Measurements from ENCODE around the gene STK4. TPM values are rescaled to one million over a fixed set of nuclear protein-coding genes. Genes with fewer than 3 reads are reported as not detected.

Gene STK4
- total RNA-seq, 2 experiments from 2014 or later, result 265 to 277 TPM

DNA sequence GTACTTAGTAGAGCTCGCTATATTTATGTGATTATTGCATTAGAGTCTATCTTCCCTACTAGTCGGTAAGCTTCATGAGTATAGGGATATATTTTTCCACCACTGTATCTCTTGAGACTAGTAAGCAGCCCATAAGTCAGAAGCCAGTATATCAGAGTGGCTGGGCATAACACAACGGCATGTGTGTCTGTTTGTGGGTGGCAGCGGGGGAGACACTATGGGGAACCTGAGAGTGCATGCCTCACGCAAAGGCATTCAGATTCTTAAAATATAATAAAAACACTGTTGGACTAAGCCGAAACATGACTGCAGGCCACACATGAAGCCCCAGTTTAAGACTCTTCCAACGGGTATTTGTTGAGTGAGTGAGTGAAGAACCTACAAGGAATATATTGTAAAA, 126.6 kb downstream of the STK4 start:
- Histone ChIP-seq H3K36me3 (ENCODE audit: insufficient read depth, low read length) (peaks cover 6% of the 10 kb centered on the region), H3K4me1 (ENCODE audit: insufficient read depth, low read length) (peaks cover 5% of the 10 kb centered on the region), H3K27me3 (ENCODE audit: control insufficient read depth in 1 of 2, insufficient read depth in 2 of 2, low read length in 2 of 2) (peaks cover 14 to 16% of the 10 kb centered on the region in 2 experiments), H3K27ac (ENCODE audit: low read depth in 1 of 2, low read length in 2 of 2) (no peak overlapping the region), H3K9me3 (ENCODE audit: control insufficient read depth in 1 of 2, insufficient read depth in 1 of 2, low read length in 2 of 2) (peaks cover 0 to 4% of the 10 kb centered on the region in 2 experiments), H3K4me3 (ENCODE audit: low read length) (no peak overlapping the region)
- ATAC-seq (ENCODE audit: poor library complexity), result no peak
- H3K36me3 Mint-ChIP-seq (ENCODE audit: low read depth), result peaks cover 16% of the 10 kb centered on the region
- CTCF ChIA-PET, result no interaction called here
- H3K27me3 Mint-ChIP-seq, result peaks cover 20% of the 10 kb centered on the region
- intact Hi-C loops (cut with DNase I, micrococcal nuclease), result loop anchor here (5.0 kb wide), 3 partner anchors 81 to 406 kb away; partner anchors contain the start of gene PABPC1L (in 1 of the 2)
- H3K4me1 Mint-ChIP-seq (ENCODE audit: low read depth), result peaks cover 11% of the 10 kb centered on the region
- TF ChIP-seq, protein P1, sequence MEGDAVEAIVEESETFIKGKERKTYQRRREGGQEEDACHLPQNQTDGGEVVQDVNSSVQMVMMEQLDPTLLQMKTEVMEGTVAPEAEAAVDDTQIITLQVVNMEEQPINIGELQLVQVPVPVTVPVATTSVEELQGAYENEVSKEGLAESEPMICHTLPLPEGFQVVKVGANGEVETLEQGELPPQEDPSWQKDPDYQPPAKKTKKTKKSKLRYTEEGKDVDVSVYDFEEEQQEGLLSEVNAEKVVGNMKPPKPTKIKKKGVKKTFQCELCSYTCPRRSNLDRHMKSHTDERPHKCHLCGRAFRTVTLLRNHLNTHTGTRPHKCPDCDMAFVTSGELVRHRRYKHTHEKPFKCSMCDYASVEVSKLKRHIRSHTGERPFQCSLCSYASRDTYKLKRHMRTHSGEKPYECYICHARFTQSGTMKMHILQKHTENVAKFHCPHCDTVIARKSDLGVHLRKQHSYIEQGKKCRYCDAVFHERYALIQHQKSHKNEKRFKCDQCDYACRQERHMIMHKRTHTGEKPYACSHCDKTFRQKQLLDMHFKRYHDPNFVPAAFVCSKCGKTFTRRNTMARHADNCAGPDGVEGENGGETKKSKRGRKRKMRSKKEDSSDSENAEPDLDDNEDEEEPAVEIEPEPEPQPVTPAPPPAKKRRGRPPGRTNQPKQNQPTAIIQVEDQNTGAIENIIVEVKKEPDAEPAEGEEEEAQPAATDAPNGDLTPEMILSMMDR (IDR thresholded peaks at IDR 0.05), result no peak
- DNase-seq, result no peak
- H3K27ac Mint-ChIP-seq, result no peak overlapping the region
- H3K9me3 Mint-ChIP-seq, result no peaks in the 10 kb centered on the region
- H3K4me3 Mint-ChIP-seq, result no peak overlapping the region
- POLR2A ChIA-PET, result no interaction called here

DNA sequence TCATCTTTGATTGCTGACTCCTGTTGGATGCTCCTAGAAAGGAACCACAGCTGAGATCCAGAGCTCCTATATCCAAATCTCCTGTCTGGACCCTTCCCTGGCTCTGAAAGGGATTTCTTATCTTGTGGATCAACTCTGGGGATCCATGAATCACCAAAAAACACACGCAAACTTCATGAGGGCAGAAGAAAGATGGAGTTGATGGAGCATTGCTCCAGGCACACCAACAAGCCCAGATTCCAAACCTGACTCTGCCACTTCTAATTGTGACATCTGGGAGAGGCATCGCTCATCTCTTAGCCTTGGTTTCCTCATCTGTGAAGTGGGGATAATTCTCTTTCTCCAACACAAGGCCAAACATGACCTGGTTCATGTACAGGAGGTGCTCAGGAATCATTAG, 127.9 kb downstream of the STK4 start:
- intact Hi-C loops (cut with DNase I, micrococcal nuclease), result loop anchor here (5.0 kb wide), 3 partner anchors 82 to 407 kb away; partner anchors contain the start of gene PABPC1L (in 1 of the 2)
- Mint-ChIP-seq H3K4me1 (ENCODE audit: low read depth) (peaks cover 16% of the 10 kb centered on the region), H3K4me3 (no peak overlapping the region), H3K36me3 (ENCODE audit: low read depth) (peaks cover 8% of the 10 kb centered on the region), H3K27ac (no peak overlapping the region), H3K9me3 (no peaks in the 10 kb centered on the region), H3K27me3 (peaks cover 28% of the 10 kb centered on the region)
- ChIA-PET POLR2A (interaction anchor here (0.6 to 1.6 kb wide), 2 partner anchors 11 to 49 kb away, joined by 3 to 10 read pairs; no protein-coding TSS in a partner anchor), CTCF (interaction anchor here (0.5 to 5.0 kb wide), 4 partner anchors 28 to 113 kb away, joined by 3 to 37 read pairs (median 18); no protein-coding TSS in a partner anchor)
- Histone ChIP-seq H3K36me3 (ENCODE audit: insufficient read depth, low read length) (peaks cover 6% of the 10 kb centered on the region), H3K27ac (ENCODE audit: low read depth in 1 of 2, low read length in 2 of 2) (no peak overlapping the region), H3K4me1 (ENCODE audit: insufficient read depth, low read length) (peaks cover 9% of the 10 kb centered on the region), H3K27me3 (ENCODE audit: control insufficient read depth in 1 of 2, insufficient read depth in 2 of 2, low read length in 2 of 2) (peaks cover 21 to 26% of the 10 kb centered on the region in 2 experiments), H3K4me3 (ENCODE audit: low read length) (no peak overlapping the region), H3K9me3 (ENCODE audit: control insufficient read depth in 1 of 2, insufficient read depth in 1 of 2, low read length in 2 of 2) (peaks cover 0 to 7% of the 10 kb centered on the region in 2 experiments)
- DNase-seq (no peak), ATAC-seq (ENCODE audit: poor library complexity) (no peak)
- TF ChIP-seq, protein P1 (IDR thresholded peaks at IDR 0.05), result no peak

DNA sequence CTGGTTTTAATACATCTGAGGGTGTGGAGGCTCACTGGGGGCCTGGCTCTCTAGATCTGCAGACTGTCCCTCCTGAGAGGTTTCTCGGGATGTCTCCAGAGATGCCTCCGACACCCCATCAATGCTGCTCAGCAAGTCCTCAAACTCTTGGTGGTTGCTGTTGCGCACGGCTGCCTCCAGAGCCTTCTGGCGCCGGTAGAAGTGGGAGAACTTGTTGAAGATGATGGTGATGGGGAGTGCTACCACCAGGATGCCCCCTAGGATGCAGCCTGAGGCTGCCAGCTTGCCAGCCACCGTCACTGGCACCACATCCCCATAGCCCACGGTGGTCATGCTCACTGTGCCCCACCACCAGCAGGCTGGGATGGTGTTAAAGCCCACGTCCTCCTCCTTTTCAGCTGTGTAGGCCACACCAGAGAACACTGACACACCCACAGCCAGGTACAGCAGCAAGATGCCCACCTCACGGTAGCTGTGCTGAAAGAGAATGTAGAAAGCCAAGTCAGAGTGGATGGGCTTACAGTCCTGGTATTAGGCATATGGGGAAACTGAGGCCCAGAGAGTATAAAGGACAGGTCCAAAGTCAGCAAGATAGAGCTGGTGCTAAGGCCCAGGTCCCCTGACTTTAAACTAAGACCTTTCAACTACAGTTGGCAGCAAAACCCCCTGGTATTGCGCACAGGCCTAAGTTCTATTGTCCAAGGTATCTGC, 128.7 kb downstream of the STK4 start:
- peaks cover 9% of the 10 kb centered on the region for H3K4me1 ChIP-seq (ENCODE audit: insufficient read depth, low read length)
- Mint-ChIP-seq H3K27me3 (peaks cover 36% of the 10 kb centered on the region), H3K27ac (no peak overlapping the region), H3K4me3 (no peak overlapping the region), H3K36me3 (ENCODE audit: low read depth) (peaks cover under 1% of the 10 kb centered on the region), H3K9me3 (no peaks in the 10 kb centered on the region), H3K4me1 (ENCODE audit: low read depth) (peaks cover 16% of the 10 kb centered on the region)
- no peak for DNase-seq
- ATAC-seq (ENCODE audit: poor library complexity), result no peak
- peaks cover 25 to 34% of the 10 kb centered on the region in 2 experiments for H3K27me3 ChIP-seq (ENCODE audit: control insufficient read depth in 1 of 2, insufficient read depth in 2 of 2, low read length in 2 of 2)
- ChIA-PET POLR2A (interaction anchor here (0.6 to 1.6 kb wide), 5 partner anchors 13 to 216 kb away, joined by 3 to 10 read pairs (median 4); no protein-coding TSS in a partner anchor), CTCF (interaction anchor here (0.8 to 5.0 kb wide), 12 partner anchors 10 to 676 kb away, joined by 3 to 37 read pairs (median 6); no protein-coding TSS in a partner anchor)
- intact Hi-C loops (cut with DNase I, micrococcal nuclease), result loop anchor here (5.0 kb wide), 5 partner anchors 83 to 677 kb away; partner anchors contain the start of gene PABPC1L (in 1 of the 2)
- TF ChIP-seq, protein P1 (IDR thresholded peaks at IDR 0.05), result no peak
- H3K9me3 ChIP-seq (ENCODE audit: control insufficient read depth in 1 of 2, insufficient read depth in 1 of 2, low read length in 2 of 2), result peaks cover 0 to 7% of the 10 kb centered on the region in 2 experiments
- H3K36me3 ChIP-seq (ENCODE audit: insufficient read depth, low read length), result peaks cover 5% of the 10 kb centered on the region
- H3K27ac ChIP-seq (ENCODE audit: low read depth in 1 of 2, low read length in 2 of 2), result no peak overlapping the region
- no peak overlapping the region for H3K4me3 ChIP-seq (ENCODE audit: low read length)

Measured in CD4-positive, alpha-beta T cell (primary cell).